DMS53 (cell line): Measurements from ENCODE around the gene TTC21A.
A peak's percentile ranks its signal among the peaks of the same experiment; 100 is the strongest.

Experiments
- DNase-seq: peaks from one replicate; lab custom pipeline; 2025; lab: John Stamatoyannopoulos, UW

The TTC21A gene

GRCh38 chr3:39137991-39138803 lies 30.7 kb downstream of the TTC21A start:
- no peak for DNase-seq

GRCh38 chr3:39138804-39139415 lies 31.4 kb downstream of the TTC21A start:
- DNase-seq, result no peak

GRCh38 chr3:39139442-39139841 lies 32.0 kb downstream of the TTC21A start:
- no peak for DNase-seq

GRCh38 chr3:39140341-39140971 lies 33.0 kb downstream of the TTC21A start:
- DNase-seq, result no peak

GRCh38 chr3:39141171-39141995 lies 33.9 kb downstream of the TTC21A start:
- DNase-seq, result peak; percentile 63

- DNase-seq, result peak; percentile 19
Observed at GRCh38 chr3:39142067-39142466, 34.6 kb downstream of the TTC21A start.

GRCh38 chr3:39143051-39143885 lies 35.8 kb downstream of the TTC21A start:
- DNase-seq, result no peak

GRCh38 chr3:39144095-39144747 lies 36.7 kb downstream of the TTC21A start:
- DNase-seq, result no peak

- DNase-seq, result no peak
Observed at GRCh38 chr3:39144748-39145380, 37.4 kb downstream of the TTC21A start.

- DNase-seq, result no peak
Observed at GRCh38 chr3:39146083-39146501, 38.6 kb downstream of the TTC21A start.

- DNase-seq, result peak; percentile 79
Observed at GRCh38 chr3:39146611-39147591, 39.4 kb downstream of the TTC21A start.

- DNase-seq, result peak; percentile 50
Observed at GRCh38 chr3:39147711-39148434, 40.4 kb downstream of the TTC21A start.

- DNase-seq, result peak; percentile 4
Observed at GRCh38 chr3:39148435-39149058, 41.1 kb downstream of the TTC21A start.

- no peak for DNase-seq
Observed at GRCh38 chr3:39149059-39149455, 41.6 kb downstream of the TTC21A start.

GRCh38 chr3:39149498-39150147 lies 42.1 kb downstream of the TTC21A start:
- no peak for DNase-seq

GRCh38 chr3:39150148-39150802 lies 42.8 kb downstream of the TTC21A start:
- DNase-seq, result peak; percentile 9
